GM18870 (cell line): ENCODE measurements around the gene TP53BP2.
"Not testable (repeated sequence)": the region's sequence is repeated elsewhere in the genome, so short reads cannot be mapped to it uniquely, and the experiment has no call there.

Source experiments
- ATAC-seq: cut with Tn5 transposase; IDR thresholded peaks from one replicate; pipeline ENCODE4 v1.9.1; 2021; ENCODE audit warnings: moderate library complexity; ENCODE audit not compliant: unreplicated experiment

The TP53BP2 gene

DNA sequence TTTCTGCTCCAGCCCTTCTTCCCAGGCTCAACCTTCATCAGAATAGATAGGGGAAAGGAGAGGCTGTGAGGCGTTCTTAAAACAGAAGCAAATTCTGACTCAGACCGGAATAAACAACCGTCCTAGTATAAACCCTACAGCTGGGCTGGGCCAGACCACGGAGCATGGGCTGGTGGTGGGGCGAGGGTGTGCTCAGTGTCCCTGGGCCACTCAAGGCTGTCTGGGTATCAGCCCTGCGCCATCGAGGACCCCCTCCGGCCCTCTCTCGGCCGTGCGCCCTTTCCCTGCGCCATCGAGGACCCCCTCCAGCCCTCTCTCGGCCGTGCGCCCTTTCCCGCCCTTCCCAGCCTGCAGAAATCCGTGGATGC is 97.4 kb downstream of the TP53BP2 start:
- ATAC-seq = no peak

DNA sequence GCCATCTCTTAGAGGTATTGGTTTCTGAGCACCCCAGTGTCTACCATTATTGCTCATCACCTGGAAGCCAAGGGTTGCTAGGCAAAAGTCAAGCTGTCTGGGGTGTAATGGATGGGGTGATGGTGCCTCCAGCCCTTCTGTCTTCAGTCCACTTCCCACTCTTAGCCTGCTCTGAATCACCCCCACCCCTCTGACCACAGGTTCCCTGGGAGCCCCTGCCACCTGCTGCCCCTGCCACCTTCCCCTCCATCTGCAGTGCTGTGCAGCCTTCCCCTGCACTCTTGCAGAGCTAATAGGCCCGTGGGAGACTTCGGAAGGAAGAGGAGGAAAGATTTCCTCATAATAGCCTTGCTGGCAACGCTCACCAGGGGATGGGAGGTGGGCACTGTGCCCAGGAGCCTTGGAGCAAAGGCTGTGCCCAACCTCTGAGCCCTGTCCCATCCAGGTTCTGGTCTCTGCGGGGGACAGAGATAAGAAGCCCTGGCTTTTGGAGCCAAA is 97.9 kb downstream of the TP53BP2 start:
- no peak for ATAC-seq

DNA sequence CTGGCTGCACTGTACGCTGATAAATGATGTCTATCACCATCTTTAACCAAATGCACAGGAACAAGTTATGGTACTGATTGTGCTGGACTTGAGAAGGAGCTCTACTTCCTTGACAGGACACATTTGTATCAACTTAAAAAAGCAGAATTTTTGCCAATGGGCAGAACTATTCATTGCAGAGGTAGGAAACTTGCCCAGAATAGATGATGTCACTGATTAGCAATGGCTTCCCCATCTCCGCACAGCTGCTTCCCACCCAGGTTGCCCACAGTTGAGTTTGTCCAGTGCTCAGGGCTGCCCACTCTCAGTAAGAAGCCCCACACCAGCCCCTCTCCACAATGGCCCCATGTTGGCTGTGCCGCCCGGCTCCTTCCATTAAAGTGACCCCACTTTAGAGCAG is 100.0 kb downstream of the TP53BP2 start:
- no peak for ATAC-seq

DNA sequence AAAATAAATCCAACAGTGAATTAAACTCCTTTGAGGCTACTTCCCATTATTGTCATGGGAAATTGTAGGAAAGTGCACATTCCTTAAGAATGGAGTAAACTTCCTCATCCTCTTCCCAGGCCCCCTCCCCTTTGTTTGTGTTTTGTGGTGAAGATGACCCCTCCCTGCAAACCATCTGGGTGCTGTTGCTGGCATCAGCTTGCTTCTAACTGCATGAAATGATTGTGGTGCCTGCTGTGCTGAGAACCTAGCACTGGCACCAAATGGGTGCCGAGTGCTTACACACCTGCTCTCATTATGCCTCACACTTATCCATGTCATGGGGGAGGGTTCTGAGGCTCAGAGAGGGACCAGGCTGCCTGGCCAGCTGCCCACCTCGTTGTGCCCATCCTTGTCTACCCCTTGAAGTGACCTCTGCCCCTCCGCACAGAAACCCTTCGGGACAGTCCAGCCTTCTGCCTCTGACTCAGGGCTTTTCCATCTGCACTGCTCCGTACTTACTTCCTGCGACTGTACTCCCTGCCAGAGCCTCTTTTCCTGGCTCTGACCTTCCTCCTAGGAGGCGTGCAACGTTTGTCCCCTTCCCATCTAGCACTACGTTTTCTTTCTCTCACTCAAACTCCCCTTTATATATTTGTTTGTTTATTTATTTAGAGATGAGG is 102.8 kb downstream of the TP53BP2 start:
- no peak for ATAC-seq

DNA sequence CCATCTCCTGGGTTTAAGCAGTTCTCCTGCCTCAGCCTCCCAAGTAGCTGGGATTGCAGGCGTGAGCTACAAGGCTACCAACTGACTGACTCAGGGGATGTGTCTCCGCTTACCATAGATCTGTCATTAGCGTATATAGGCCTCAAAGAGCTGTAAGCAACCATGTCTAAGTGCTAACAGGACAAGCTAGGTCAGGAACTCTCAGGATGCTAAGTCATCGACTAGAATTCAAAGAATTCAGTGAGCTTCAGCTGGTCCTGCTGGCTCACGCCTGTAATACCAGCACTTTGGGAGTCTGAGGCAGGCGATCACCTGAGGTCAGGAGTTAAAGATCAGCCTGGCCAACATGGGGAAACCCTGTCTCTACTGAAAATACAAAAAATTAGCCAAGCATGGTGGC is 103.9 kb downstream of the TP53BP2 start:
- no peak for ATAC-seq

DNA sequence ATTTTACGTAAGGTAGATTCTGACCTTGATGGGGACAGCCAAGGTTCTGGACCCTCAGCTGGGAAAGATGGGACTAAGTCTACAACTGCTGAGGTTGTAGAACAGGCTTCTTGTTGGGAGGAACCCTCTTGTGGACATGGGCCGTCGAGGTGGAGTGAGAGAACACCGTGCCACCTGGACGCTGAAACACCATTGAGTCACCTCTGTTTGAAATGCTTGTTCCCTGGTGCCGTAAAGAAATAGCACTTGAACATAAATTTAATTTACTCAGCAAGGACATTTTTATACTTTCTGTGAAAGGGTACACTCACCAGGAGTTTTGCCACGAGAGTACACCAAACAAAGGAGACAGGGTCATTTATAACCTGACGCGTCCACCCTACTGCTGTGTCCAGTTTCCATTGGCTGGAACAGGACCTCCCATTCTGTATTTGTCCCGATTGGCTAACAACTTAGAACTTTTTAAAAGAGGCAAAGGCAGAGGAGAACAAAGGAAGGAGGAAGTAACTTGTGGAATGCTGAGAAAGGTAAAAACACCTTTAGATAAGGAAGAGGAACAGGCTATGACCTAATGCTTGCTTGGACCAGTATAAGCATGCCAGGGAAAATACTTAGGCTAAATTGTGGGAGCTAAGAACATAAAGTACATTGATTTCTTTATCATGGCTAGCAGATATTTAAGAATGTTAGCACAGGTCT is 105.6 kb downstream of the TP53BP2 start:
- ATAC-seq = not testable (repeated sequence)

DNA sequence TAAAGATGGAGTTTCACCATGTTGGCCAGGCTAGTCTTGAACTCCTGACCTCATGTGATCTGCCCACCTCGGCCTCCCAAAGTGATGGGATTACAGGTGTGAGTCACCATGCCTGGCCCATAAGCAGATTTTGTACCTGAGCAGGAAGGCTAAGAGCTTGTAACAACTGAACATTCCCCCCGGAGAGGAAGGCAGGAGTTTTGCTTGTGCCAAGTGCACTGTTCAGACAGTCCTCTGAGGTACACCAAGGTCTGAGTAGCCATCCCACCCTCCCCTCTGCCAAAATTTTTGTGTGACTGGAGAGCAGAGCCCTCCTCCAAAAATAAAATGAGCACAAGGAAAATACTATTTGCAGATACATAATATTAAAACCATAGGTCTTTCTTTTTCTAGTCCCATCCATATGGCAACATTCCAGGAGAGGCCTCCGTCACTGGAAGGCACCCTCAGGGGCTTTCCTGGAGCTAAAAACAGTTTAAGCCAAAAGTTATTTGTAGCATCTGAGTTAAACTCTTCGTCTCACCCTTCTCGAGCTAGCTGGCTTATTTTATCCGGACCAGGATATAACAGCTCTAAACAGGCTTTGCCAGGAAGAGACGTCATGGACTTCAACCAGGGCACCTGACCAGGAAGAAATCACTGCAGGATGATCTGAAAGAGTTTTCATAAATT is 106.2 kb downstream of the TP53BP2 start:
- no peak for ATAC-seq

DNA sequence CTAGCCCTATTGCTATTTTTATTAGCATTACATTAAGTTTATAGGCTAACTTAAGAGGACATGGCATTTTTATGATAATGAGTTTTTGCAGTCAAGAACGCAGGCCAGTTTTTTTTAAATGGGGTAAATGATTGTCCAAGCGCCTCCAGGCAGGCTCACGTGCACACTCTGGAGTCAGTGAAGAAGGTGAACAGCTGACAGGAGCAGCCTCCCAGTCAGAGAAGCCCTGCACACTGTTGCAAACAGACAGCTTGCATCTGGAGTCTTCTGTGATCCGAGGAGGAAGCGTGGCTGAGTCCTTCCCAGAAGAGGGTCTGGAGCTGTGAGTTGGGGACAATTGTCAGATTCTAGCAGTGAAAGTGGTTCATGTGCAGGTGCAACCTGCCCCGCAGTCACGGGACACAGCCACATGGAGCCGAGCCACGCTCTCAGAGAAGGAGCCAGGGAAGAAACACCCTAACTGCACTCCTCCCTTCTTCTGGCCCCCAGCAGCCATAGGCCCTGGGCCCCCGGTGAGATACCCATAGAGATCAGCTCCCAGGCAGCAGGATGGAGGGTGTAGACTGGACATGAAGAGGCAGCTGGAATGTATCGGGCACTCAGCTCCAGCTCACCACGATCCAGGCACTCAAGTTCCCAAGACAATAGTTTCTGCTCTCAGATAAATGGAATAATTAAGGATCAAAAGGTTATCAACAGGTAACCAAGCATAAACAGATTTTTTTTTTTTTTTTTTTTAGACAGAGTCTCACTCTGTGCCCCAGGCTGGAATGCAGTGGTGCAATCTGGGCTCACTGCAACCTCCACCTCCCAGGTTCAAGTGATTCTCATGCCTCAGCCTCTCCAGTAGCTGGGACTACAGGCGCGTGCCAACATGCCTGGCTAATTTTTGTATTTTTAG is 107.0 kb downstream of the TP53BP2 start:
- ATAC-seq = no peak

DNA sequence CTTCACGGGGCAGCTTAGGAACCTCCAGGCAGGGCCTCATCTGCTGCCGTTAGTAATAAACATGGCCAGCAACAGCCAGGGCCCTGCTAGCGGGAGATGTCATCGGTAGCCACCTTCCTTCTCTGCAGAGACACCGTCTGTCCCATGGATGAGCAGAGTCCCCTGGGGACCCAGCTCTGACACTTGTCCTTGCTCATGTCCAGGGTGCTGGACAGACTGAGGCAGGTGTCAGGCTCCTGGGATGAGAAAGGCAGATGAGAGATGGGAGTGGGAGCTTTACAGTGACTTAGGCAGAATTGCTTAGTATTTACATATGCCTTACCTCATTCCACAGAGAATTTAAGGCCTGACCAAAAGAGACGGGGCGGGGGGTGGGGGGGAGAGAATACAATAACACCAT is 108.4 kb downstream of the TP53BP2 start:
- no peak for ATAC-seq

DNA sequence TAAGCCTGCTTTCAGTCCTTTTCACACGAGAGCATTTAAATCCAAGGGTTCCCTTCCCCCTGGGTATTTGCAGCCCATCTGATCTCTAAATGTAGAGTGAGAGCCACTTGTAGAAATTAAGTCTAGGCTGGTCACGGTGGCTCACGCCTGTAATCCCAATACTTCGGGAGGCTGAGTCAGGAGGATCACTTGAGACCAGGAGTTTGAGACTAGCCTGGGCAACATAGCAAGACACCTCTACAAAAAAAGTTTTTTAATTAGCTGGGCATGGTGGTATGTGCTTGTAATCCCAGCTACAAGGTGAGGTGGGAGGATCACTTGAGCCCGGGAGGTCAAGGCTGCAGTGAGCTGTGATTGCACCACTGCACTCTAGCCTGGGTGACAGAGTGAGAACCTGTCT is 109.1 kb downstream of the TP53BP2 start:
- not testable (repeated sequence) for ATAC-seq

DNA sequence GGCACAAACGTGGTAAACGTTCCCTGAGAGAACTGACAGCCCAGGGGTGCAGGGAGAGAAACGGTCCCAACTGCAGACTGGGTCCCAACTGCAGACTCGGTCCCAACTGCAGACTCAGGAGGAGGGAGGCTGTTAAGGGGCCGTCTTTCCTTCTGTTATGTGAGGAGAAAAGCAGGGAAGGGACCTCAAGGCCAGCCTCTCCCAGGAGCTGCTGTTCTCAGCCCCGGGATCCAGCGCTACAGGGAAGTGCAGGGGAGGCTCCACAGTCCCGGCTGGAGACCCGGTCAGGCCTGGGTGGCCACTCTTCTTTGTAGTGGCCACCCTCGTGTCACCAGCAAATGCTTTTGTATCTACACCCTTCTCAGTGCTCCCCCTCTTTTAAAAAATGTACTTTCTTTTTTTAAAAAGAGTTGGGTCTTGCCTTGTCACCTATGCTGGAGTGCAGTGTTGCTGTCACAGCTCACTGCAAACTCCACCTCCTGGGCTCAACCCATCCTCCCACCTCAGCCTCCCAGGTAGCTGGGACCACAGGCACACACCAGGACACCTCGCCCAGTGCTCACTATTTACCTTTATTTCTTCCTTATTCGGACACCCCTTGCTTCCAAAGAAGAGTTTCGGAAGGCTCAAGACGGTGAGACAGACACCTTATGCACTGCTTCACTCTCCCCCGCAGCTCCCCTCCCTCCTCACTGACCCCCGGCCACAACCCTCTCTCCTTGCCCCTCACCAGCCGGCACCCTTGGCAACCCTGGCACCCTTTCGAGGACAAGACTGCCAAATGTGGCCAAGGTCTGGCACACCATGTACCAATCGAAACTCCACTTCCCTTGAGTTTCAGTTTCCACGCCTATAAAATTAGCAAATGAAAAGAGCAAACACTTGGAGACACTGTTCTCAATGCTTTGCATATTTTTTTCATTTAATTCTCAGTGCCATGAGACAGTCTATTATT is 111.6 kb downstream of the TP53BP2 start:
- ATAC-seq = no peak

DNA sequence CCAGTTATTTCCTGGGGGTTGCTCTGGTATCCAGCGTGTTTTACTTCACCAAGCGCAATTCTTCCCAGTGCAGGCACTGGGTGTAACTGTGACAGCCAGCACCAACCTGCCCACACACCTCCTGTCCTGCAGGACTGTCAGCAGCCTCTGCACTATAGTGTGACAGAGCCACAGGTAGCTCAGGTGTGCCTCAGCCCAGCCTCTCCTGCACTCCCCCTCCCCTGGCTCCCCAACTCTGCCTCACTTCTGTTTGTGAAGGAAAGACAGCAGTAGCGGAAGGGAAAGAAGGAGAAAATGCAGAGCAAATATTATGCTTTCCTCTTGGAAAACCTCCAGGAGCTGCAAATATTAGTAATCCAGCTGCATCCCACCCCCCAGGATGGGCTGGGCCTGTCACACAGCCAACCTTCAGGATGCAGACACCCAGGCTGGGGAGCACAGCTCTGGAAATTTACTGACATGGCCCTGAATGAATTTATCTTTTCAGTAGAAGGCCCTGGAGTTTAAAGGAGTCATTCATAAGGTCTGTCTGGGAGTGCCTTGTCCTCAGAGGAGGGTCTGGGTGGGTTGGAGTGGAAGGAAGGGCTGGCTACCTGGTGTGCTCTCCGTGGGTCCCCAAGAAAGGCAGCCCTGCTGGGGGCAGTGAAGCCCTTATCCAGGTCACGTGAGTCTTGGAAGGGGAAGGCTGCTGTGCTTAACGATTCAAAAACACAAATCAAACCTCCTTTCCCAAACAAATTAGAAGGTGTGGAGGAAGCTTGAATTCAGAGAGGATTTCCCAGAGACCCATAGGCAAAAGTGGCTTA is 112.6 kb downstream of the TP53BP2 start:
- ATAC-seq = no peak

DNA sequence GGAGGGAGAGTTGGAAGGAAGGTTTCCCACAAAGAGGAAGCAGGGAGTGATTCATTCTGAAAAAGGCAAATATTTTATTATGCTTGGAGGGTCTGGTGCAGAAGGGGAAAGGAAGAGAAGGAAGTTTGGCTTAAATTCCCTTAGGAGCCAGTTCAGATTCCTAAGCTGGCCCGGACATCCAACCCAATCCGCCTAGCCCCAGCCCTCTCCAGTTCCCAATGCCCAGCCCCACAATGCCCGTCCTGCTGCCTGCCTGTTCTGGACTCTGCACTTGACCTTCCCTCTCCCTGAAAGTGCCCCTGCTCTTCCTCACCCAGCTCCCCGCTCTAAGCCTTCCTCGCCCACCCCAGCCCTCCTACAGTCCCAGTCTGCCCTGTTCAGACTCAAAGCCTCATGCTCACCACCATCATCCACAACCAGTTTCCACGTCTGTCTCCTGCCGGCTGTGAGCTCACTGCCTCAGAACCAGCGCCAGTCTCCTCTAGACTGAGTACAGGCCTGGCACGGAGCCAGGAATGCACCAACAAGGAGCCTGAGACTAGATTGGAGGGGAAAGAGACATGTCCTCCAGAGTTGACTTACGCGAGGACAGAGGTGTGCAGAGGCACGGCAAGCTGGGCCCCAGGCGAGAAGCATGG is 114.5 kb downstream of the TP53BP2 start:
- no peak for ATAC-seq

DNA sequence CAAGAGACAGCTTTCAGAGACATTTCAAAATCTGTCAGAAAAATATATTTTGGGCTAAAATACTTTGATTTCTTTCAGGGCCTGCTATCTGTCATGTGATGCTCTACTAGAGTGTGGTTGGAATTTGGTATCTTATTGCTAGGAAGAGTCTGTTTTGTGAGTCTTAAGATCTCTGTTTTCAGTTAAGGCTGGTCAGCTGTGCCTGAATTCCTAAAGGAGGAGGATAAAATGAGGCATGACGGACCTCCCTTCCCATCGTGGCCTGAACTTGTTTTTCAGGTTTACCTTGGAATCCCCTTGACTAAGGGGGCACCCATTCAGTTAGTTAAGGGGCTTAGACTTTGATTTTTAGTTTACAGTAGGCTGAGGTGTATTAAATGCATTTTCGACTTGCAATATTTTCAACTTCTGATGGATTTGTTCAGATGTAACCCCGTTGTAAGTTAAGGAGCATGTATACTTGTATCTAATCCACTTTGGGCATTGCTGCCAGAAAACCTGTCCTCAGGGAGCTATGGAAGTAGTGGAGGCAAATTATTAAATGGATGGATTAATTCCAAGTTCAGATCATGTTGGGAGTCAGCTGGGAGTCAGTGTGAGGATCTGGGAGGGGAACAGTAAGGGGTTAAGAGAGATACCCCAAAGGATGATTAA is 115.1 kb downstream of the TP53BP2 start:
- no peak for ATAC-seq

DNA sequence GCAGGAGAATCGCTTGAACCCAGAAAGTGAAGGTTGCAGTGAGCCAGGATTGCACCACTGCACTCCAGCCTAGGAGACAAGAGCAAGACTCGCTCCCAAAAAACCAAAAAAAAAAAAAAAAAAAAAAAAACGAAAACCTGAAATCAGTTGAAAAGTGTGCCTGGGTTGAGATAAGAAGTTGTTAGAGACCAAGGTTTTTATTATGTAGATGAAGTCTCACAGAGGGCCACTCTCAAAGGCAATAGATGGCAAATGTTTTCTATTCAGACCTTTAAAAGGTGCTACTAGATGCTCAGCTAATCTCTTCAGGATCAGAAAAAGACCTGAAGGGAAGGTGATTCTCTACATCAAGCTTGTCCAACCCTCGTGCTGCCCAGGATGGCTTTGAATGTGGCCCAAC is 115.8 kb downstream of the TP53BP2 start:
- no peak for ATAC-seq
